Peyer's patch (tissue), 4 donors: ENCODE results near the gene ST3GAL4. TPM values are rescaled to one million over a fixed set of nuclear protein-coding genes. Genes with fewer than 3 reads are reported as not detected.

ENCODE experiments used
- DNase-seq, 3 donors: peaks; one replicate each; pipeline ENCODE4 v3.0.0-alpha.2; 2017 to 2019
- H3K27ac ChIP-seq, 4 donors: fragments of 200-600 bp; sonication (generic); one replicate each; pipeline ENCODE4 v1.5.1; 2016 to 2019
- H3K27me3 ChIP-seq, 2 donors: fragments of 200-600 bp; sonication (generic); one replicate each; pipeline ENCODE4 v1.5.1; 2019
- H3K36me3 ChIP-seq, 3 donors: fragments of 200-600 bp; sonication (generic); one replicate each; pipeline ENCODE4 v1.5.1; 2016 to 2019
- H3K4me1 ChIP-seq, 4 donors: fragments of 200-600 bp; sonication (generic); one replicate each; pipeline ENCODE4 v1.5.1; 2016 to 2019
- H3K4me3 ChIP-seq, 4 donors: fragments of 200-600 bp; sonication (generic); 1 replicate in 3 of 4; 2 replicates in 1 of 4; pipeline ENCODE4 v1.5.1; 2016 to 2019; ENCODE audit warnings: mild to moderate bottlenecking in 1 of 4
- H3K9me3 ChIP-seq, 4 donors: fragments of 200-600 bp; sonication (generic); one replicate each; pipeline ENCODE4 v1.5.1; 2016 to 2019; ENCODE audit warnings: mild to moderate bottlenecking in 1 of 4
- POLR2A ChIP-seq, 2 donors: fragments of 450-650 bp; IDR thresholded peaks; one replicate each; pipeline ENCODE4 v1.5.1; 2017; ENCODE audit warnings: antibody characterized with exemption in 2 of 2, mild to moderate bottlenecking in 2 of 2, moderate library complexity in 2 of 2
- total RNA-seq, 4 donors: library from RNA; depleted of rRNA; stranded (reverse); fragments of >200 nt; gene quantifications; one replicate each; pipeline ENCODE4 v1.1.0, GENCODE V29; 2016
- TF ChIP-seq, protein P1 (sequence below), 6 experiments: fragments of 450-650 bp in 4 of 6; fragments of 200-600 bp in 2 of 6; sonication (generic) in 1 of 6; IDR thresholded peaks; one replicate each; pipeline ENCODE4 v1.5.1; 2017 to 2019; ENCODE audit warnings: antibody characterized with exemption in 6 of 6, mild to moderate bottlenecking in 3 of 6, moderate library complexity in 1 of 6

ST3GAL4 gene
- total RNA-seq, 4 donors from 2014 or later: 1.1 to 14.0 (median 8.6) TPM

DNA sequence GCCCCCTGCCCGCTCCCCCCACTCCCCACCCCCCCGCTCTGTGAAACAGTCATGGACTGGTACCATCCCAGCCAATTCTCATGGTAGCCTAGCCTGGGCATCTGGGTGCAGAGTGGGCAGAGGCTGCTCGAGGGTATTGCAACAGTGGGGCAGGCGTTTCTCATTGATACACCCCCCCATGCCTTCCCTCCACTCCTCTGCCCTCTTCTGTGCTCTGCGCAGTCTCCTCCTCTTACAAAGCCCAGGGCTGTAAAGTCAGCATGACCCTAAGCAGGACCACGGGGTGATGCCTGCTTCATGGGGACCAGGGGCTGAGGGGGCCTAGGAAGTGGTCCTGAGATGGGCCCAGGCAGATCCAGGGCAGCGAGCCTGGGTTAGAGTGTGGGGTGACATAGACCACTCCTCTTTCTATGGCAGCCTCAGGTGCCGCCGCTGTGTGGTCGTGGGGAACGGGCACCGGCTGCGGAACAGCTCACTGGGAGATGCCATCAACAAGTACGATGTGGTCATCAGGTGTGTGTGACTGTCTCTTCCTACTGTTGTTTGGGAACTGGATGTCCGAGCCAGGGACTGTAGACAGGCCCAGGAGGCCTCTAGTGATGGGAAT lies 52.3 kb downstream of the ST3GAL4 start:
- no peak for TF ChIP-seq POLR2A (IDR thresholded peaks at IDR 0.05)
- TF ChIP-seq, protein P1, sequence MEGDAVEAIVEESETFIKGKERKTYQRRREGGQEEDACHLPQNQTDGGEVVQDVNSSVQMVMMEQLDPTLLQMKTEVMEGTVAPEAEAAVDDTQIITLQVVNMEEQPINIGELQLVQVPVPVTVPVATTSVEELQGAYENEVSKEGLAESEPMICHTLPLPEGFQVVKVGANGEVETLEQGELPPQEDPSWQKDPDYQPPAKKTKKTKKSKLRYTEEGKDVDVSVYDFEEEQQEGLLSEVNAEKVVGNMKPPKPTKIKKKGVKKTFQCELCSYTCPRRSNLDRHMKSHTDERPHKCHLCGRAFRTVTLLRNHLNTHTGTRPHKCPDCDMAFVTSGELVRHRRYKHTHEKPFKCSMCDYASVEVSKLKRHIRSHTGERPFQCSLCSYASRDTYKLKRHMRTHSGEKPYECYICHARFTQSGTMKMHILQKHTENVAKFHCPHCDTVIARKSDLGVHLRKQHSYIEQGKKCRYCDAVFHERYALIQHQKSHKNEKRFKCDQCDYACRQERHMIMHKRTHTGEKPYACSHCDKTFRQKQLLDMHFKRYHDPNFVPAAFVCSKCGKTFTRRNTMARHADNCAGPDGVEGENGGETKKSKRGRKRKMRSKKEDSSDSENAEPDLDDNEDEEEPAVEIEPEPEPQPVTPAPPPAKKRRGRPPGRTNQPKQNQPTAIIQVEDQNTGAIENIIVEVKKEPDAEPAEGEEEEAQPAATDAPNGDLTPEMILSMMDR (IDR thresholded peaks at IDR 0.05): no peak
- H3K27ac ChIP-seq: no peak overlapping the region
- H3K9me3 ChIP-seq: no peaks in the 10 kb centered on the region
- H3K4me3 ChIP-seq: no peak overlapping the region
- DNase-seq: no peak
- peaks cover 0 to 4% (median 0%) of the 10 kb centered on the region in 3 donors for H3K36me3 ChIP-seq
- H3K4me1 ChIP-seq: no peaks in the 10 kb centered on the region
- no peaks in the 10 kb centered on the region for H3K27me3 ChIP-seq

DNA sequence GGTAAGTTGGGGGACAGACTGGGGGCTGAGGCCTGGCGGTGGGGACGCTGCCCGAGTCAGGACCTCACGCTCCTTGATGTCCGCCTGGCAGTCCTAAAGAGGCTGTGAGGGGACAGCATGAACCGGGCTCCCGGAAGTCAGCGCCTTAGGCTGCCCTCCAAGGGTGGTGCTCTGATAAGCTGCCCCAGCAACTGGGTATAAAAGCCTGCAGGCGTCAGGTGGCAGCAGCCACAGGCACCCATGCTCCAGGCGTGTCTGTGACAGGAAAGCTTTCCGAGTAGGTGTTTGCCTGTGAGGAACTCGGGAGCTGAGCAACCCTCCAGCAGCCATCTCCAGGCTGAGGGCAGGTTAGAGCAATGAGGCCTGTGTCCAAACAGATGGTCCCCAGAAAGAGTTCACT lies 53.0 kb downstream of the ST3GAL4 start:
- DNase-seq: no peak
- H3K4me1 ChIP-seq: no peaks in the 10 kb centered on the region
- no peaks in the 10 kb centered on the region for H3K9me3 ChIP-seq
- H3K36me3 ChIP-seq: peaks cover 0 to 4% (median 0%) of the 10 kb centered on the region in 3 donors
- H3K27me3 ChIP-seq: no peaks in the 10 kb centered on the region
- no peak overlapping the region for H3K4me3 ChIP-seq
- H3K27ac ChIP-seq: no peak overlapping the region
- TF ChIP-seq, protein P1 (IDR thresholded peaks at IDR 0.05): no peak
- no peak for TF ChIP-seq POLR2A (IDR thresholded peaks at IDR 0.05)

DNA sequence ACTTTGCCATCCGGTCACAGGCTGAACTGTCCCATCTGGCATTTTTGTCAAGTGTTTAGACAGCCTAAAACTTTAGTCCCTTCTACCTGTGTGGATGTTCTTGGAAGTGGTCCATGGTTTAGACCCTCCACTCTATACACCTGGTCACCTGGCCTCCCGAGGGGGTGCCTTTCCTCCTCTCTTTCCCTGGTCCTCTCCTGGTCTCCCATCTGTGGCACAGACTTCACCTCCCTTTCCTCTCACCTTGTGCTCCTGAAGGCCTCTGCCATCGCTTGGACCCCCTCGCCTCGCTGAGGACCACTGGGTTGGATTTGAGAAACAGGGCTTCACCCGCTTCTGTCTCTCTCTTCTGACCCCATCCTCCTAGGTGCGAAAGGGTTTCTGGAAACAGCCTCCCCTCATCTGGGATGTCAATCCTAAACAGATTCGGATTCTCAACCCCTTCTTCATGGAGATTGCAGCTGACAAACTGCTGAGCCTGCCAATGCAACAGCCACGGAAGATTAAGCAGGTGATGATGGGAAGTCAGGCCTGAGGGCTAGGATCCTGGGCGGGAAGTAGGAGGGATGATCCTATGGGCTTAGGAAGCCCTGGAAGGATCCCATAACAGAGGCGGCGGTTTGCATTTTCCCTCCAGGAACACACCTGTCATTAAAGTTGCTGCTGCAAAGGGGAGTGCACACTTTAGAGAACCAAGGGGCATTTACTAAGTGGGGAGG lies 53.6 kb downstream of the ST3GAL4 start:
- TF ChIP-seq, protein P1 (IDR thresholded peaks at IDR 0.05): no peak
- TF ChIP-seq POLR2A (IDR thresholded peaks at IDR 0.05): no peak
- Histone ChIP-seq H3K27ac (no peak overlapping the region), H3K27me3 (no peaks in the 10 kb centered on the region), H3K9me3 (no peaks in the 10 kb centered on the region), H3K36me3 (peaks cover 0 to 4% (median 0%) of the 10 kb centered on the region in 3 donors), H3K4me1 (peaks cover 0 to under 1% (median 0%) of the 10 kb centered on the region in 4 donors), H3K4me3 (no peak overlapping the region)
- DNase-seq: no peak

- DNase-seq: no peak
- Histone ChIP-seq H3K27ac (no peak overlapping the region), H3K36me3 (peaks cover 0 to 4% (median 0%) of the 10 kb centered on the region in 3 donors), H3K4me1 (peaks cover 0 to 6% (median 0%) of the 10 kb centered on the region in 4 donors), H3K4me3 (no peak overlapping the region), H3K27me3 (no peaks in the 10 kb centered on the region), H3K9me3 (no peaks in the 10 kb centered on the region)
- no peak for TF ChIP-seq POLR2A (IDR thresholded peaks at IDR 0.05)
- TF ChIP-seq, protein P1 (IDR thresholded peaks at IDR 0.05): no peak
Measured at GRCh38 chr11:126409620-126409985, 54.1 kb downstream of the ST3GAL4 start.

GRCh38 chr11:126410649-126411048 lies 55.2 kb downstream of the ST3GAL4 start:
- DNase-seq: no peak
- Histone ChIP-seq H3K27me3 (no peaks in the 10 kb centered on the region), H3K4me3 (no peak overlapping the region), H3K36me3 (peaks cover 0 to 4% (median 0%) of the 10 kb centered on the region in 3 donors), H3K4me1 (peaks cover 0 to 15% (median 0%) of the 10 kb centered on the region in 4 donors), H3K9me3 (no peaks in the 10 kb centered on the region), H3K27ac (peak overlapping the region in 1 of 4 donors; percentile 42)
- TF ChIP-seq, protein P1 (IDR thresholded peaks at IDR 0.05): no peak
- TF ChIP-seq POLR2A (IDR thresholded peaks at IDR 0.05): no peak
